GM21367 (cell line): Measurements from ENCODE around the gene KRT26.

Source experiments
- ATAC-seq: cut with Tn5 transposase; IDR thresholded peaks from one replicate; pipeline ENCODE4 v1.9.1; 2021; ENCODE audit not compliant: unreplicated experiment

The KRT26 gene

GRCh38 chr17:40734018-40734417 lies 38.0 kb downstream of the KRT26 start:
- ATAC-seq: no peak

DNA sequence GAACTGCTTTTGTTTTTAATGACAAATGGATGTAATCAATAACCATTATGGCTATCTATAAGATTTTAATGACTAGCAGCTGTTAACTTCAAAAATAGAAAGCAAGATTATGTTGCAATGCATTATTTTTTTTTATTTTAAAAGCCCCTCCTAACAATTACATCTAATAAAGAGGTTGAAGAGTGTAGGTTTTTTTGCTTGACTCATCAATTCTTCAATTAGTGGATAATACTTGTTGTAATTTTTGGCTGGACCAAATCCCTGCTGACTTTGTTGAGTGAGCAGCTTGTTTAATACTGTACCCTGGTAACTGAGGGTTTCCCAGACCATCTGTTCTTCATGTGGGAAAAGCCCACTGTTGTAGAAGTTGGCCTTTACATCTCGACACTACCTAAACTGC lies 41.0 kb downstream of the KRT26 start:
- no peak for ATAC-seq

DNA sequence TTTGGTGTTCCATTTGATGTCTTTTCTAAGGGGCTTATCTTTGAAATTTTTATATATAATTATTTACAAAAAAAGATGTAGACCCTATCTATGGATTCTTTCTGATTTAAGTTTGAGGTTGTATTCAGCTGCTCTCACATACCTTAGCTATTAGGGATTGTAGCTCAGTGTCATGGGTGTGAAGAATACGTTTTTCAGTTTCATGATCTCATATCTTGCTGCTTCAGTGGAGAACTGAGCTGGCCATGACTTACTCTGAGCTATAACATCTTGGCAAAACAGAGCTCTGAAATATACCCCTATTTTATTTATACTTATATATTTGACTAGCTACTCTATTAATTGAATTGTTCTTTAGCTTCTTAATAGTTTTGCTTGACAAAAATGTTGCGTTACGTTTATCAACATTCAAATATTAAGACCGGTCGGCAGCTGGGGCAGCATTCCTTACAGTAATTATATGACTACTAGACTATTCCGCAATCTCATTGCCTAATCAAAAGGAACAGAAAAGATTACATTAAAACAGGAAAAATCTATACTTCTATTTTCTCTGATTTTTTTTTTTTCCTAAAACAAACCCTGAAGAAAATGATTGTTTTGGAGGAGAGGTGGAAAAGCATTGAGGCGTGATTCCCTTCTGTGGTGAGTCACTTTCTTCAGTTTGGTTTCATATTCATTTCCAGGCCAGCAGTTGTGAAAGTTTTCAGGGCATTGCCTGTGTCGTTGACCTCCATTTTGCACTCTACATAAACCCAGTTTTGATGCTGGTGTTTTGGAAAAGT lies 44.4 kb downstream of the KRT26 start:
- ATAC-seq: no peak

- ATAC-seq: no peak
Observed at GRCh38 chr17:40726919-40727318, 45.1 kb downstream of the KRT26 start.

GRCh38 chr17:40724656-40725055 lies 47.3 kb downstream of the KRT26 start:
- ATAC-seq: no peak

GRCh38 chr17:40722241-40722640 lies 49.8 kb downstream of the KRT26 start:
- no peak for ATAC-seq

DNA sequence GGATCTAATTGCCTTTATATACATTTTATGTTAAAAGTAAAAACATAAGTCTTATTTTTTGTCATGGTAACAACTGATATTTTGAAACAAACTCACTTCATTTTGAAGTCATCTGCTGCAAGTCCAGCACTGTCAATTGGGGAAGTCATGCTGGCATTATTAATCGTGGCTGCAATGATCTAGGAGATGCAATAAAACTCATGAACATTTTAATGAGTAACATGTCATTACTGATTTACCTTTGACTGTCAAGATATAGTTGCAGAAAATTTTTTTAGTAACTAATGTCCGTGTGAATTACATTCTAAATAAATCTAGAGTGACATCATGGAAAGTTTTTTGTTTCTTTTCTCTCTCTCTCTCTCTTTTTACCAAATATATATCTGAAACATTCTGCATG lies 51.1 kb downstream of the KRT26 start:
- ATAC-seq: no peak

GRCh38 chr17:40718930-40719329 lies 53.1 kb downstream of the KRT26 start:
- ATAC-seq: no peak

DNA sequence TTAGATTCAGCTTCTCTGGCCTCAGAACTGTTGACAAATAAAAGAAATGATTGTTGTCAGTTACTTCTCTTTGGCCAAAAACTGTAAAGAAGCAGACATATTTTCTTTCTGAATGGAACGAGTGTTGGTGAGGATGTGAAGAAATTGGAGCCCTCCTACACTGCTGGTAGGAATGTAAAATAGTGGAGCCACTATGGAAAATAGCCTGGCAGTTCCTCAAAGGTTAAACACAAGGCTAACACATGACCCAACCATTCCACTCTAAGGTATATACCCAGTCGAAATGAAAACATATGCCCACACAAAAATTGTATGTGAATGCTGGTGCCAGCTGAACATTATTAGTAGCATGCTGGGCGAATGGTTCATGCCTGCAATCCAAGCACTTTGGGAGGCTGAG lies 54.2 kb downstream of the KRT26 start:
- ATAC-seq: no peak
